ENCODE data around the gene PGAP2.
"Not testable (repeated sequence)": the region's sequence is repeated elsewhere in the genome, so short reads cannot be mapped to it uniquely, and the experiment has no call there.

The PGAP2 gene

GRCh38 chr11:3807909-3808860 is at the start of gene PGAP2:
TSS of gene PGAP2 (plus strand) at chr11:3808560. CDS start at chr11:3811260, 2,700 bp downstream.
- Histone ChIP-seq H2AFZ (ENCODE audit: low read length) (peak within 1 kb of the TSS; percentile 98), H3K79me2 (ENCODE audit: insufficient read depth, low read length) (no peaks in the 10 kb centered on the region), H3F3A (ENCODE audit: low read depth) (no peaks in the 10 kb centered on the region), H3K27me3 (ENCODE audit: insufficient read depth, low read length, poor library complexity, severe bottlenecking) (no peaks in the 10 kb centered on the region), H3K9me3 (ENCODE audit: insufficient read depth, low read depth, low read length) (no peaks in the 10 kb centered on the region), H3K9ac (ENCODE audit: low read depth, low read length, poor library complexity, severe bottlenecking) (peak within 1 kb of the TSS; percentile 80), H3K4me3 (ENCODE audit: low read length, poor library complexity, severe bottlenecking) (peak within 1 kb of the TSS; percentile 94), H3K4me2 (ENCODE audit: low read depth, low read length, poor library complexity, severe bottlenecking) (peak within 1 kb of the TSS; percentile 99), H3K36me3 (ENCODE audit: insufficient read depth, low read length) (no peaks in the 10 kb centered on the region), H3K4me1 (ENCODE audit: insufficient read depth, low read length, poor library complexity, severe bottlenecking) (peaks cover 8% of the 10 kb centered on the region), H4K20me1 (ENCODE audit: insufficient read depth, low read length, poor library complexity, severe bottlenecking) (no peaks in the 10 kb centered on the region), H3K9me2 (replicated peaks; ENCODE audit: low read depth, low read length) (no peaks in the 10 kb centered on the region)
- TF ChIP-seq, protein P1, sequence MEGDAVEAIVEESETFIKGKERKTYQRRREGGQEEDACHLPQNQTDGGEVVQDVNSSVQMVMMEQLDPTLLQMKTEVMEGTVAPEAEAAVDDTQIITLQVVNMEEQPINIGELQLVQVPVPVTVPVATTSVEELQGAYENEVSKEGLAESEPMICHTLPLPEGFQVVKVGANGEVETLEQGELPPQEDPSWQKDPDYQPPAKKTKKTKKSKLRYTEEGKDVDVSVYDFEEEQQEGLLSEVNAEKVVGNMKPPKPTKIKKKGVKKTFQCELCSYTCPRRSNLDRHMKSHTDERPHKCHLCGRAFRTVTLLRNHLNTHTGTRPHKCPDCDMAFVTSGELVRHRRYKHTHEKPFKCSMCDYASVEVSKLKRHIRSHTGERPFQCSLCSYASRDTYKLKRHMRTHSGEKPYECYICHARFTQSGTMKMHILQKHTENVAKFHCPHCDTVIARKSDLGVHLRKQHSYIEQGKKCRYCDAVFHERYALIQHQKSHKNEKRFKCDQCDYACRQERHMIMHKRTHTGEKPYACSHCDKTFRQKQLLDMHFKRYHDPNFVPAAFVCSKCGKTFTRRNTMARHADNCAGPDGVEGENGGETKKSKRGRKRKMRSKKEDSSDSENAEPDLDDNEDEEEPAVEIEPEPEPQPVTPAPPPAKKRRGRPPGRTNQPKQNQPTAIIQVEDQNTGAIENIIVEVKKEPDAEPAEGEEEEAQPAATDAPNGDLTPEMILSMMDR (conservative IDR thresholded peaks at IDR 0.05; ENCODE audit: low read length), result peak; percentile 85
- no peak for TF ChIP-seq EZH2phosphoT487 (IDR thresholded peaks at IDR 0.05; ENCODE audit: borderline replicate concordance)

DNA sequence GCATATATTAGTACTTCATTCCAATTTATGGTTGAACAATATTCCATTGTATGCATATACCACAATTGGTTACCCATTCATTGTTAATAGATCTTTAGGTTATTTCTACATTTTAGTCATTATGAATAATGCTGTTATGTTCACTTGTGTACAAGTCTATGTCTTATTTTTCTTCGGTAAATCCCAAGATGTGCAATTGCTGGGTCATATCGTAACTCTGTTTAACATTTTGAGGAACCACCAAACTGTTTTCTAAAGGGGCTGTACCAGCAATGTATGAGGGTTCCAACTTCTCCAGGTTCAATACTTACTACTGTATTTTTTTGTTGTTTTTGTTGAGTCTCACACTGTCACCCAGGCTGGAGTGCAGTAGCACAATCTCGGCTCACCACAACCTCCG is 44.1 kb upstream of the PGAP2 start:
- no peaks in the 10 kb centered on the region for H3K79me2 ChIP-seq (ENCODE audit: insufficient read depth, low read length)
- H3K9ac ChIP-seq (ENCODE audit: low read depth, low read length, poor library complexity, severe bottlenecking), result no peak overlapping the region
- no peak overlapping the region for H3K4me3 ChIP-seq (ENCODE audit: low read length, poor library complexity, severe bottlenecking)
- H2AFZ ChIP-seq (ENCODE audit: low read length), result no peak overlapping the region
- TF ChIP-seq, protein P1 (conservative IDR thresholded peaks at IDR 0.05; ENCODE audit: low read length), result no peak
- TF ChIP-seq EZH2phosphoT487 (IDR thresholded peaks at IDR 0.05; ENCODE audit: borderline replicate concordance), result no peak
- no peaks in the 10 kb centered on the region for H3K9me2 ChIP-seq (replicated peaks; ENCODE audit: low read depth, low read length)
- no peaks in the 10 kb centered on the region for H3K9me3 ChIP-seq (ENCODE audit: insufficient read depth, low read depth, low read length)
- no peaks in the 10 kb centered on the region for H3F3A ChIP-seq (ENCODE audit: low read depth)
- no peaks in the 10 kb centered on the region for H3K4me1 ChIP-seq (ENCODE audit: insufficient read depth, low read length, poor library complexity, severe bottlenecking)
- peaks cover 99% of the 10 kb centered on the region for H3K36me3 ChIP-seq (ENCODE audit: insufficient read depth, low read length)
- H4K20me1 ChIP-seq (ENCODE audit: insufficient read depth, low read length, poor library complexity, severe bottlenecking), result peaks cover 15% of the 10 kb centered on the region
- no peak overlapping the region for H3K4me2 ChIP-seq (ENCODE audit: low read depth, low read length, poor library complexity, severe bottlenecking)
- H3K27me3 ChIP-seq (ENCODE audit: insufficient read depth, low read length, poor library complexity, severe bottlenecking), result no peaks in the 10 kb centered on the region

DNA sequence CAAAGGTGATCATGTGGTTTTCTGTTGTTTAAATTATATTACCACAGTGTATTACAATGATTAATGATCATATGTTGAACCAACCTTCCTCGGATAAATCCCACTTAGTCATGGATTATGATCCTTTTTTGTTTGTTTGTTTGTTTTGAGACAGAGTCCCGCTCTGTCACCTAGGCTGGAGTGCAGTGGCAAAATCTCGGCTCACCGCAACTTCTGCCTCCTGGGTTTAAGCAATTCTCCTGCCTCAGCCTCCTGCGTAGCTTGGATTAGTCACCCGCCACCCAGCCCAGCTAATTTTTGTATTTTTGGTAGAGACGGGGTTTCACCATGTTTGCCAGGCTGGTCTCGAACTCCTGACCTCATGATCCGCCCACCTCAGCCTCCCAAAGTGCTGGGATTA is 41.5 kb upstream of the PGAP2 start:
- not testable (repeated sequence) for H2AFZ ChIP-seq (ENCODE audit: low read length); H3K9ac ChIP-seq (ENCODE audit: low read depth, low read length, poor library complexity, severe bottlenecking); H3K79me2 ChIP-seq (ENCODE audit: insufficient read depth, low read length); H3K9me2 ChIP-seq (replicated peaks; ENCODE audit: low read depth, low read length); H3F3A ChIP-seq (ENCODE audit: low read depth); H3K4me1 ChIP-seq (ENCODE audit: insufficient read depth, low read length, poor library complexity, severe bottlenecking); H3K9me3 ChIP-seq (ENCODE audit: insufficient read depth, low read depth, low read length); H3K4me3 ChIP-seq (ENCODE audit: low read length, poor library complexity, severe bottlenecking); H3K27me3 ChIP-seq (ENCODE audit: insufficient read depth, low read length, poor library complexity, severe bottlenecking); H3K4me2 ChIP-seq (ENCODE audit: low read depth, low read length, poor library complexity, severe bottlenecking)
- Histone ChIP-seq H3K36me3 (ENCODE audit: insufficient read depth, low read length) (peaks cover 100% of the 10 kb centered on the region; the same call in 1 of the 2 replicates), H4K20me1 (ENCODE audit: insufficient read depth, low read length, poor library complexity, severe bottlenecking) (peaks cover 16% of the 10 kb centered on the region)
